ENCODE results near the gene MAST4.

The MAST4 gene

GRCh38 chr5:67135381-67135984 lies 539.3 kb downstream of the MAST4 start:
- DNase-seq (ENCODE audit: low spot score) = no peak

- DNase-seq (ENCODE audit: low spot score) = no peak
Measured at GRCh38 chr5:67139030-67139429, 542.8 kb downstream of the MAST4 start.

GRCh38 chr5:67140413-67140812 lies 544.2 kb downstream of the MAST4 start:
- DNase-seq (ENCODE audit: low spot score) = no peak

- DNase-seq (ENCODE audit: low spot score) = no peak
Measured at GRCh38 chr5:67141644-67142043, 545.5 kb downstream of the MAST4 start.

GRCh38 chr5:67142816-67143215 lies 546.6 kb downstream of the MAST4 start:
- DNase-seq (ENCODE audit: low spot score) = no peak

GRCh38 chr5:67143549-67143948 lies 547.4 kb downstream of the MAST4 start:
- DNase-seq (ENCODE audit: low spot score) = no peak

- no peak for DNase-seq (ENCODE audit: low spot score)
Measured at GRCh38 chr5:67144183-67144639, 548.0 kb downstream of the MAST4 start.

GRCh38 chr5:67146574-67146973 lies 550.4 kb downstream of the MAST4 start:
- no peak for DNase-seq (ENCODE audit: low spot score)

- DNase-seq (ENCODE audit: low spot score) = no peak
Measured at GRCh38 chr5:67146981-67147380, 550.8 kb downstream of the MAST4 start.

- no peak for DNase-seq (ENCODE audit: low spot score)
Measured at GRCh38 chr5:67147760-67148159, 551.6 kb downstream of the MAST4 start.

- DNase-seq (ENCODE audit: low spot score) = no peak
Measured at GRCh38 chr5:67149057-67149950, 553.1 kb downstream of the MAST4 start.

GRCh38 chr5:67149951-67150523 lies 553.8 kb downstream of the MAST4 start:
- no peak for DNase-seq (ENCODE audit: low spot score)

GRCh38 chr5:67152400-67152799 lies 556.2 kb downstream of the MAST4 start:
- DNase-seq (ENCODE audit: low spot score) = no peak

- no peak for DNase-seq (ENCODE audit: low spot score)
Measured at GRCh38 chr5:67153292-67153691, 557.1 kb downstream of the MAST4 start.

- no peak for DNase-seq (ENCODE audit: low spot score)
Measured at GRCh38 chr5:67154556-67155206, 558.5 kb downstream of the MAST4 start.

- no peak for DNase-seq (ENCODE audit: low spot score)
Measured at GRCh38 chr5:67156976-67157583, 560.9 kb downstream of the MAST4 start.

- DNase-seq (ENCODE audit: low spot score) = no peak
Measured at GRCh38 chr5:67160272-67160671, 564.1 kb downstream of the MAST4 start.

- DNase-seq (ENCODE audit: low spot score) = no peak
Measured at GRCh38 chr5:67160985-67161384, 564.8 kb downstream of the MAST4 start.

GRCh38 chr5:67161767-67162166 lies 565.6 kb downstream of the MAST4 start:
- DNase-seq (ENCODE audit: low spot score) = no peak

- no peak for DNase-seq (ENCODE audit: low spot score)
Measured at GRCh38 chr5:67163231-67163756, 567.1 kb downstream of the MAST4 start.

GRCh38 chr5:67163863-67164595 lies 567.8 kb downstream of the MAST4 start:
- DNase-seq (ENCODE audit: low spot score) = no peak
